IMR-90 (cell line): ENCODE data around the gene SRCIN1. TPM values are rescaled to one million over a fixed set of nuclear protein-coding genes. Genes with fewer than 3 reads are reported as not detected.

Experiments
- ATAC-seq: fragments of 200-7000 bp; cut with Tn5 transposase; 2 replicates; pipeline ENCODE4 v1.9.1; 2020; ENCODE audit warnings: low read depth, mild to moderate bottlenecking, moderate library complexity
- BruUV-seq: library from RNA; stranded (reverse); fragments of 400-500 nt; replicated peaks from 2 replicates; lab custom pipeline; 2021; lab: Mats Ljungman, UMichigan
- CTCF ChIA-PET: fragments of 300-600 bp; formaldehyde crosslinking; extraction: SDS; loops from one replicate; lab custom pipeline; 2021; ENCODE audit warnings: antibody characterized with exemption; lab: Yijun Ruan, JAX
- POLR2A ChIA-PET: fragments of 300-600 bp; sonication (Branson Sonifier 250); formaldehyde crosslinking; loops from one replicate; lab custom pipeline; 2022; ENCODE audit warnings: antibody characterized with exemption; ENCODE audit not compliant: unreplicated experiment; lab: Charles Lee
- DNase-seq: peaks from one replicate; pipeline ENCODE4 v3.0.0; 2013
- H2AFZ ChIP-seq: replicated peaks from 2 replicates; pipeline ENCODE3; 2013; ENCODE audit warnings: low read length, mild to moderate bottlenecking; ENCODE audit not compliant: poor library complexity
- H2AK5ac ChIP-seq: 2 replicates; pipeline ENCODE4 v1.6.1; 2013; ENCODE audit warnings: low read depth, low read length, inconsistent platforms
- H2AK9ac ChIP-seq: replicated peaks from 2 replicates; pipeline ENCODE3; 2013; ENCODE audit warnings: mild to moderate bottlenecking, low read depth, low read length, moderate library complexity; ENCODE audit not compliant: poor library complexity
- H2BK120ac ChIP-seq: 2 replicates; pipeline ENCODE4 v1.6.1; 2013; ENCODE audit warnings: low read depth, low read length, inconsistent platforms
- H2BK15ac ChIP-seq: 3 replicates; pipeline ENCODE4 v1.6.1; 2013; ENCODE audit warnings: low read depth, low read length, inconsistent platforms
- H2BK20ac ChIP-seq: 2 replicates; pipeline ENCODE4 v1.6.1; 2013; ENCODE audit warnings: low read depth, mild to moderate bottlenecking, inconsistent platforms, low read length, moderate library complexity
- H2BK5ac ChIP-seq: 2 replicates; pipeline ENCODE4 v1.6.1; 2013; ENCODE audit warnings: mild to moderate bottlenecking, low read depth, low read length, inconsistent platforms; ENCODE audit not compliant: poor library complexity, severe bottlenecking
- H3K14ac ChIP-seq: replicated peaks from 2 replicates; pipeline ENCODE4 v1.6.1; 2013; ENCODE audit warnings: low read depth, low read length, inconsistent platforms
- H3K18ac ChIP-seq: 2 replicates; pipeline ENCODE4 v1.6.1; 2013; ENCODE audit warnings: low read depth, low read length, control low read depth
- H3K23ac ChIP-seq: 2 replicates; pipeline ENCODE4 v1.6.1; 2013; ENCODE audit warnings: low read depth, low read length, inconsistent platforms
- H3K27ac ChIP-seq: 2 replicates; pipeline ENCODE4 v1.5.1; 2013; ENCODE audit warnings: mild to moderate bottlenecking, control low read depth, low read length; ENCODE audit not compliant: insufficient read depth
- H3K27me3 ChIP-seq: 2 replicates; pipeline ENCODE4 v1.6.1; 2013; ENCODE audit warnings: low read length; ENCODE audit not compliant: control insufficient read depth, insufficient read depth
- H3K36me3 ChIP-seq: 2 replicates; pipeline ENCODE4 v1.6.1; 2013; ENCODE audit warnings: low read length, mixed read lengths; ENCODE audit not compliant: control insufficient read depth, insufficient read depth
- H3K4ac ChIP-seq: 2 replicates; pipeline ENCODE4 v1.6.1; 2013; ENCODE audit warnings: low read depth, low read length, inconsistent platforms
- H3K4me1 ChIP-seq: 2 replicates; pipeline ENCODE4 v1.6.1; 2013; ENCODE audit warnings: low read length, mixed read lengths; ENCODE audit not compliant: control insufficient read depth, insufficient read depth
- H3K4me2 ChIP-seq: 2 replicates; pipeline ENCODE4 v1.6.1; 2013; ENCODE audit warnings: low read depth, mild to moderate bottlenecking, control low read depth, low read length, moderate library complexity
- H3K4me3 ChIP-seq: 2 replicates; pipeline ENCODE4 v1.5.1; 2013; ENCODE audit warnings: low read depth, mild to moderate bottlenecking, control low read depth, low read length, moderate library complexity; ENCODE audit not compliant: insufficient read depth
- H3K56ac ChIP-seq: 2 replicates; pipeline ENCODE4 v1.6.1; 2013; ENCODE audit warnings: low read length, inconsistent platforms; ENCODE audit not compliant: insufficient read depth; ENCODE audit errors: extremely low read depth
- H3K79me1 ChIP-seq, 2 experiments: 2 replicates each; pipeline ENCODE4 v1.6.1; 2013; ENCODE audit warnings: low read length in 2 of 2, inconsistent platforms in 1 of 2, low read depth in 1 of 2
- H3K9ac ChIP-seq: 2 replicates; pipeline ENCODE4 v1.6.1; 2013; ENCODE audit warnings: low read depth, low read length, control low read depth
- H3K9me1 ChIP-seq: 2 replicates; pipeline ENCODE4 v1.6.1; 2013; ENCODE audit warnings: low read length, inconsistent platforms; ENCODE audit not compliant: insufficient read depth
- H3K9me3 ChIP-seq: 2 replicates; pipeline ENCODE4 v1.6.1; 2013; ENCODE audit warnings: low read length; ENCODE audit not compliant: control insufficient read depth, insufficient read depth
- H4K20me1 ChIP-seq: 2 replicates; pipeline ENCODE4 v1.6.1; 2013; ENCODE audit warnings: low read length, inconsistent platforms; ENCODE audit not compliant: insufficient read depth
- H4K5ac ChIP-seq: 2 replicates; pipeline ENCODE4 v1.6.1; 2013; ENCODE audit warnings: mild to moderate bottlenecking, low read depth, low read length, control low read depth
- H4K8ac ChIP-seq, 2 experiments: 2 replicates each; pipeline ENCODE4 v1.6.1; 2013; ENCODE audit warnings: low read depth in 2 of 2, low read length in 2 of 2, control low read depth in 1 of 2, inconsistent platforms in 1 of 2
- H4K91ac ChIP-seq: 2 replicates; pipeline ENCODE4 v1.6.1; 2013; ENCODE audit warnings: low read depth, low read length, inconsistent platforms; ENCODE audit not compliant: insufficient read depth
- FOS ChIP-seq: fragments of 150-350 bp; IDR thresholded peaks from 2 replicates; pipeline ENCODE4 v1.6.1; 2016; ENCODE audit warnings: low read depth, low read length
- MAZ ChIP-seq: IDR thresholded peaks from 2 replicates; pipeline ENCODE4 v1.6.1; 2012; ENCODE audit warnings: low read depth, mild to moderate bottlenecking, low read length, improper control_type of control experiment, moderate library complexity, borderline replicate concordance
- WGBS, 2 experiments: methylation state at CpG; one replicate each; pipeline versions ENCODE4 v1.1.5 to v1.1.7; 2013; ENCODE audit warnings: missing lambda C conversion rate in 2 of 2; ENCODE audit not compliant: insufficient read length in 1 of 2; ENCODE audit errors: extremely low coverage in 2 of 2; 5-methylcytosine and 5-hydroxymethylcytosine counted together
- dilution Hi-C: fragments of 300-500 bp; cut with HindIII; formaldehyde crosslinking; loops from one replicate; pipeline ENCODE4 v1.14.3; 2018; ENCODE audit warnings: low sequenced_read_pairs; ENCODE audit not compliant: unreplicated experiment
- in situ Hi-C: fragments of 300-500 bp; cut with MboI; formaldehyde crosslinking; loops from 3 replicates; pipeline ENCODE4 v1.14.3; 2019; ENCODE audit warnings: low sequenced_read_pairs, inconsistent platforms, mixed read lengths
- intact Hi-C: fragments of 100-400 bp; cut with micrococcal nuclease; formaldehyde crosslinking; loops from 2 replicates; pipeline ENCODE4 v1.10.0; 2022
- polyA plus RNA-seq, 3 experiments: library from polyadenylated mRNA; depleted of rRNA; stranded (reverse); fragments of >200 nt; gene quantifications; 2 replicates each; pipeline ENCODE4 v1.2.3, GENCODE V29; 2012; ENCODE audit warnings: low replicate concordance in 1 of 3
- total RNA-seq: library from RNA; depleted of rRNA; stranded (reverse); fragments of >200 nt; gene quantifications from 2 replicates; pipeline ENCODE4 v1.2.3, GENCODE V29; 2012

SRCIN1 gene
- total and polyA plus RNA-seq, 2 of the 4 experiments (the other 2 are of a cell fraction): not detected

DNA sequence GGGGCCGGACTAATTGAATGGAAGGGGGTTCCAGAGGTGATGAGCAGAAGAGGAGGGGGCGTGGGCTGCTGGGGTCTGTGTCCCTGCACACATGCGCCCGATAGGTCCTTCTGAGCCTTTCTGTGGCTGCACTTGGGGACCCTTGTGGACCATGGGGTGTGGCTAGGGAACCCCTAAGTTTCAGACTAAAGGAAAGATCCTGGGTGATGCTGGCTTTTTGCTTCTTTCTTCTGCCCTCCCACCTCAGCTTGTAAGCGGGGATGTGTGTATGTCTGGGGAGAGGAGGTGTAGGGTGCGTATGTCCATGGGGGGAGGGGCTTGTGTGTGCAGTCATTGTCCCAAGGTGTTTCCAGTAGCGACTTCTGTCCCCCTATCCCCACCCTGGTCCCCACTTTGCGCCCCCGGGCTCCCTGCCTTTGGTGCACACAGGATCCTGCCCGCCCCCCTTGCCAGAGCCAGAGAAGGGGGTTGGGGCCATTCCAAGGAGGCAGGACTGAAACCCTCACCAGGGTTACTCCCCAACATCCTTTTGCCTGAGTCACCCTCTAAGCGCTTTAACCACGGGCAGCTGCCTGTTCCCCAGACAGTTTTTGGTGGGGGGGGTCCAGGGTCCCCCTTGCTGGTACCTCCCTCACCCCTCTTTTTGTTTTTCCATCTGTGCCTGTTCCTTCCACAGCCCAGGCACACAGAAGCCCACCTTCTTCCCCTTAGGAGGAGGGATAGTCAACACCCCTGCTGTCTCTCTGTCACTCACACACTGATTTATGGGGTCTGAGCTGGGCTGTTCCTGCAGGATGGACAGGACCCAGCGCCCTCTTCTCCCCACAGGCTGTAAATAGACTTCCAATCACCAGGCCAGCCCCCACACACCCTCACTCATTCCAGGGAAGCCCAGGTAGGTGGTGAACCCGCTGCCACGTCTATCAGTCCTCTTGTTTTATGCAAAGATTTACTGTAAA lies 94.3 kb downstream of the SRCIN1 start:
- peak overlapping the region; percentile 25; the same call in 1 of the 2 replicates for H3K14ac ChIP-seq
- no peaks in the 10 kb centered on the region for H3K9me3 ChIP-seq
- peaks cover 13% of the 10 kb centered on the region for H3K36me3 ChIP-seq
- peaks cover 0 to 34% of the 10 kb centered on the region in 2 experiments; a peak in 2 of 4 replicates for H3K79me1 ChIP-seq
- H3K4me2 ChIP-seq: no peak overlapping the region
- 75% methylated on average over 2 of the region's 15 CpGs; no CpG with 5 or more reads in 1 of the 2 experiments for WGBS, 2 experiments
- DNase-seq: peak; percentile 71
- TF ChIP-seq MAZ (peak; percentile 52; the same call in 1 of the 2 replicates), FOS (no peak)
- H3K4ac ChIP-seq: no peak overlapping the region
- H2AK9ac ChIP-seq: peak overlapping the region; percentile 75
- ChIA-PET CTCF (no interaction called here), POLR2A (interaction anchor here (0.6 kb wide), 1 partner anchor 218 kb away, joined by 7 read pairs; no protein-coding TSS in a partner anchor)
- H4K20me1 ChIP-seq: peaks cover 52% of the 10 kb centered on the region
- ATAC-seq: peak; percentile 28
- no peak overlapping the region for H2BK120ac ChIP-seq
- dilution Hi-C loops (no loop called here), intact Hi-C loops (loop anchor here (1.0 to 5.0 kb wide), 2 partner anchors 26 to 156 kb away; no protein-coding TSS in a partner anchor), in situ Hi-C loops (no loop called here)
- 0 out of 2 replicates have a peak overlapping the region, but pooled peaks have one; percentile 0 for H3K23ac ChIP-seq
- H4K91ac ChIP-seq: no peak overlapping the region
- H3K4me1 ChIP-seq: peaks cover 12% of the 10 kb centered on the region
- no peak overlapping the region for H2BK15ac ChIP-seq
- H4K8ac ChIP-seq: 0 out of 4 replicates have a peak overlapping the region, but pooled peaks of 1 of the 2 experiments have one; percentile 22
- no peak overlapping the region for H3K18ac ChIP-seq
- peak overlapping the region; percentile 1; the same call in 1 of the 2 replicates for H2AK5ac ChIP-seq
- H3K56ac ChIP-seq: no peak overlapping the region
- TSS peak; percentile 73 for BruUV-seq
- no peak overlapping the region for H3K4me3 ChIP-seq
- no peaks in the 10 kb centered on the region for H3K27me3 ChIP-seq
- peak overlapping the region; percentile 54 for H2AFZ ChIP-seq
- H3K9ac ChIP-seq: no peak overlapping the region
- H3K27ac ChIP-seq: no peak overlapping the region
- no peak overlapping the region for H2BK20ac ChIP-seq
- H4K5ac ChIP-seq: no peak overlapping the region
- no peak overlapping the region for H2BK5ac ChIP-seq
- H3K9me1 ChIP-seq: peaks cover 25% of the 10 kb centered on the region
